ENCODE results near the gene VAMP1.
"Not testable (repeated sequence)": the region's sequence is repeated elsewhere in the genome, so short reads cannot be mapped to it uniquely, and the experiment has no call there.

DNA sequence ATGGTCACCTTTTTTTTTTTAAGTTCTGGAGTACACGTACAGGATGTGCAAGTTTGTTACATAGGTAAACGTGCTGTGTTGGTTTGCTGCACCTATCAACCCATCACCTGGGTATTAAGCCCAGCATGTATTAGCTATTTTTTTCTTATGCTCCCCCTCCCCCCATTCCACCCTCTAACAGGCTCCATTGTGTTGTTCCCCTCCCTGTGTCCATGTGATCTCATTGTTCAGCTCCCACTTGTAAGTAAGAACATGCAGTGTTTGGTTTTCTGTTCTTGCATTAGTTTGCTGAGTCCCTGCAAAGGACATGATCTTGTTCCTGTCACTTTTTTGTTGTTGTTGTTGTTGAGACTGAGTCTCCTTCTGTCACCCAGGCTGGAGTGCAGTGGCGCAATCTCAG is 26.8 kb upstream of the VAMP1 start:
- TF ChIP-seq CTCF (conservative IDR thresholded peaks at IDR 0.05; ENCODE audit: low read depth, low read length); EZH2 (IDR thresholded peaks at IDR 0.05; ENCODE audit: low read length, unreplicated experiment): not testable (repeated sequence)
